Neural cell (in vitro differentiated cells): ENCODE measurements around the gene HBE1. TPM values are rescaled to one million over a fixed set of nuclear protein-coding genes. Genes with fewer than 3 reads are reported as not detected.

Source experiments
- H2AFZ ChIP-seq: fragments of 200-600, 300-800 bp; sonication (generic), shearing (Covaris generic); 2 replicates; pipeline ENCODE4 v1.6.0; 2014; ENCODE audit warnings: low read depth, mild to moderate bottlenecking, antibody characterized with exemption, low read length, moderate library complexity
- H3F3A ChIP-seq: fragments of 200-600 bp; shearing (Covaris generic); 2 replicates; pipeline ENCODE4 v1.6.1; 2016; ENCODE audit warnings: mild to moderate bottlenecking, moderate library complexity, mixed read lengths, antibody characterized with exemption, low read length; ENCODE audit not compliant: insufficient read depth, poor library complexity, severe bottlenecking
- H3K27ac ChIP-seq: fragments of 200-600, 300-800 bp; sonication (generic), shearing (Covaris generic); 2 replicates; pipeline ENCODE4 v1.5.1; 2014; ENCODE audit warnings: mild to moderate bottlenecking, low read length, moderate library complexity
- H3K27me3 ChIP-seq: fragments of 300-800, 200-600 bp; sonication (generic), shearing (Covaris generic); 2 replicates; pipeline ENCODE4 v1.6.0; 2014; ENCODE audit warnings: mild to moderate bottlenecking, low read depth, low read length, moderate library complexity; ENCODE audit not compliant: insufficient read depth
- H3K36me3 ChIP-seq: fragments of 300-800, 200-600 bp; sonication (generic), shearing (Covaris generic); 2 replicates; pipeline ENCODE4 v1.5.1; 2014; ENCODE audit warnings: mild to moderate bottlenecking, antibody characterized with exemption, low read length, moderate library complexity; ENCODE audit not compliant: insufficient read depth
- H3K4me2 ChIP-seq: fragments of 300-800, 200-600 bp; sonication (generic), shearing (Covaris generic); 2 replicates; pipeline ENCODE4 v1.6.0; 2014; ENCODE audit warnings: mild to moderate bottlenecking, low read length
- H3K4me3 ChIP-seq: fragments of 300-800, 200-600 bp; sonication (generic), shearing (Covaris generic); 2 replicates; pipeline ENCODE4 v1.5.1; 2014; ENCODE audit warnings: mild to moderate bottlenecking, low read length, moderate library complexity
- H3K79me2 ChIP-seq: fragments of 200-600 bp; shearing (Covaris generic); replicated peaks from 2 replicates; pipeline ENCODE4 v1.6.0; 2014; ENCODE audit warnings: mild to moderate bottlenecking, low read length, moderate library complexity; ENCODE audit not compliant: insufficient read depth
- H3K9ac ChIP-seq: fragments of 300-800, 200-600 bp; sonication (generic), shearing (Covaris generic); 2 replicates; pipeline ENCODE4 v1.6.1; 2016; ENCODE audit warnings: mild to moderate bottlenecking, low read length, mixed read lengths
- H3K9me2 ChIP-seq: fragments of 200-600 bp; shearing (Covaris generic); 2 replicates; pipeline ENCODE4 v1.6.1; 2016; ENCODE audit warnings: mild to moderate bottlenecking, low read length, mixed read lengths; ENCODE audit not compliant: insufficient read depth
- H3K9me3 ChIP-seq: fragments of 200-600, 300-800 bp; sonication (generic), shearing (Covaris generic); 2 replicates; pipeline ENCODE4 v1.6.1; 2016; ENCODE audit warnings: mild to moderate bottlenecking, mixed run types, low read length, moderate library complexity, mixed read lengths
- H4K20me1 ChIP-seq: fragments of 200-600 bp; shearing (Covaris generic); 2 replicates; pipeline ENCODE4 v1.6.1; 2016; ENCODE audit warnings: mild to moderate bottlenecking, mixed run types; ENCODE audit not compliant: insufficient read depth
- EP300 ChIP-seq: fragments of 450-650 bp; conservative IDR thresholded peaks from 2 replicates; pipeline ENCODE4 v1.6.1; 2014; ENCODE audit warnings: antibody characterized with exemption, mild to moderate bottlenecking, moderate library complexity; ENCODE audit not compliant: poor library complexity, severe bottlenecking
- EZH2 ChIP-seq: fragments of 200-600, 300-800 bp; shearing (Covaris generic), sonication (generic); IDR thresholded peaks from 2 replicates; pipeline ENCODE4 v1.6.1; 2014; ENCODE audit warnings: antibody characterized with exemption, low read length, borderline replicate concordance, mild to moderate bottlenecking; ENCODE audit not compliant: insufficient read depth, poor library complexity, severe bottlenecking
- MXI1 ChIP-seq: fragments of 450-650 bp; conservative IDR thresholded peaks from 2 replicates; pipeline ENCODE4 v1.6.1; 2014; ENCODE audit warnings: antibody characterized with exemption, mild to moderate bottlenecking; ENCODE audit not compliant: poor library complexity, severe bottlenecking
- POLR2AphosphoS5 ChIP-seq: IDR thresholded peaks from 2 replicates; pipeline ENCODE4 v1.6.1; 2012
- RAD21 ChIP-seq: fragments of 450-650 bp; conservative IDR thresholded peaks from 2 replicates; pipeline ENCODE4 v1.6.1; 2014; ENCODE audit warnings: antibody characterized with exemption, mild to moderate bottlenecking, moderate library complexity
- SMC3 ChIP-seq: fragments of 450-650 bp; conservative IDR thresholded peaks from 2 replicates; pipeline ENCODE4 v1.6.1; 2014; ENCODE audit warnings: antibody characterized with exemption, mild to moderate bottlenecking, moderate library complexity; ENCODE audit not compliant: poor library complexity
- TAF1 ChIP-seq: IDR thresholded peaks from 2 replicates; pipeline ENCODE4 v1.6.1; 2012; ENCODE audit warnings: low read depth
- polyA plus RNA-seq: library from polyadenylated mRNA; depleted of rRNA; stranded (reverse); fragments of >200 nt; gene quantifications from 2 replicates; pipeline ENCODE4 v1.2.3, GENCODE V29; 2014
- TF ChIP-seq, protein P1 (sequence below): IDR thresholded peaks from 2 replicates; pipeline ENCODE4 v1.6.1; 2012; ENCODE audit warnings: borderline replicate concordance
- TF ChIP-seq, protein P2 (sequence below): fragments of 450-650 bp; IDR thresholded peaks from 2 replicates; pipeline ENCODE4 v1.5.1; 2014; ENCODE audit warnings: antibody characterized with exemption, mild to moderate bottlenecking, moderate library complexity; ENCODE audit not compliant: poor library complexity, severe bottlenecking

Gene HBE1
- polyA plus RNA-seq, 1 donor from 2014 or later, result not detected

DNA sequence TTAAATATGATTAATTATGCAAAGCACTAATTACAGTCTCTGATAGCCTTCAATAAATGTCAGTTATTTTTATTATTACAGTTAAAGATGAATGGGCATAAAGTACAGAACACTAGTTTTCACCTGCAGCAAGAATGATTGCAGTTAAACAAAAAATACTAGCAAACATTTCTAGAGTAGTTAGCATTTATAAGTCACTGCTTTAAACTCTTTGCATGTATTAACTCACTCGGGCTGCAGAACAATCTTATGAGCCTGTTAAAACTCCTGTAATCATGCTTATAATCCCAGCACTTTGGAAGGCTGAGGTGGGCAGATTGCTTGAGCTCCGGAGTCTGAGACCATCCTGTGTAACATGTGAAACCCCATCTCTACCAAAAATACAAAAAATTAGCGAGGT is 17.2 kb upstream of the HBE1 start:
- Histone ChIP-seq H2AFZ (no peak overlapping the region), H3K9me2 (no peaks in the 10 kb centered on the region), H3K4me3 (no peak overlapping the region), H3K9me3 (no peaks in the 10 kb centered on the region), H3K4me2 (no peak overlapping the region), H3K79me2 (no peaks in the 10 kb centered on the region), H3K27ac (no peak overlapping the region), H4K20me1 (no peaks in the 10 kb centered on the region), H3K27me3 (no peaks in the 10 kb centered on the region), H3K36me3 (no peaks in the 10 kb centered on the region), H3K9ac (no peak overlapping the region), H3F3A (no peaks in the 10 kb centered on the region)
- TF ChIP-seq TAF1 (no peak), POLR2AphosphoS5 (no peak), MXI1 (no peak), EZH2 (no peak), EP300 (no peak), RAD21 (no peak), SMC3 (no peak)
- TF ChIP-seq, protein P1, sequence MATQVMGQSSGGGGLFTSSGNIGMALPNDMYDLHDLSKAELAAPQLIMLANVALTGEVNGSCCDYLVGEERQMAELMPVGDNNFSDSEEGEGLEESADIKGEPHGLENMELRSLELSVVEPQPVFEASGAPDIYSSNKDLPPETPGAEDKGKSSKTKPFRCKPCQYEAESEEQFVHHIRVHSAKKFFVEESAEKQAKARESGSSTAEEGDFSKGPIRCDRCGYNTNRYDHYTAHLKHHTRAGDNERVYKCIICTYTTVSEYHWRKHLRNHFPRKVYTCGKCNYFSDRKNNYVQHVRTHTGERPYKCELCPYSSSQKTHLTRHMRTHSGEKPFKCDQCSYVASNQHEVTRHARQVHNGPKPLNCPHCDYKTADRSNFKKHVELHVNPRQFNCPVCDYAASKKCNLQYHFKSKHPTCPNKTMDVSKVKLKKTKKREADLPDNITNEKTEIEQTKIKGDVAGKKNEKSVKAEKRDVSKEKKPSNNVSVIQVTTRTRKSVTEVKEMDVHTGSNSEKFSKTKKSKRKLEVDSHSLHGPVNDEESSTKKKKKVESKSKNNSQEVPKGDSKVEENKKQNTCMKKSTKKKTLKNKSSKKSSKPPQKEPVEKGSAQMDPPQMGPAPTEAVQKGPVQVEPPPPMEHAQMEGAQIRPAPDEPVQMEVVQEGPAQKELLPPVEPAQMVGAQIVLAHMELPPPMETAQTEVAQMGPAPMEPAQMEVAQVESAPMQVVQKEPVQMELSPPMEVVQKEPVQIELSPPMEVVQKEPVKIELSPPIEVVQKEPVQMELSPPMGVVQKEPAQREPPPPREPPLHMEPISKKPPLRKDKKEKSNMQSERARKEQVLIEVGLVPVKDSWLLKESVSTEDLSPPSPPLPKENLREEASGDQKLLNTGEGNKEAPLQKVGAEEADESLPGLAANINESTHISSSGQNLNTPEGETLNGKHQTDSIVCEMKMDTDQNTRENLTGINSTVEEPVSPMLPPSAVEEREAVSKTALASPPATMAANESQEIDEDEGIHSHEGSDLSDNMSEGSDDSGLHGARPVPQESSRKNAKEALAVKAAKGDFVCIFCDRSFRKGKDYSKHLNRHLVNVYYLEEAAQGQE, result no peak
- TF ChIP-seq, protein P2, sequence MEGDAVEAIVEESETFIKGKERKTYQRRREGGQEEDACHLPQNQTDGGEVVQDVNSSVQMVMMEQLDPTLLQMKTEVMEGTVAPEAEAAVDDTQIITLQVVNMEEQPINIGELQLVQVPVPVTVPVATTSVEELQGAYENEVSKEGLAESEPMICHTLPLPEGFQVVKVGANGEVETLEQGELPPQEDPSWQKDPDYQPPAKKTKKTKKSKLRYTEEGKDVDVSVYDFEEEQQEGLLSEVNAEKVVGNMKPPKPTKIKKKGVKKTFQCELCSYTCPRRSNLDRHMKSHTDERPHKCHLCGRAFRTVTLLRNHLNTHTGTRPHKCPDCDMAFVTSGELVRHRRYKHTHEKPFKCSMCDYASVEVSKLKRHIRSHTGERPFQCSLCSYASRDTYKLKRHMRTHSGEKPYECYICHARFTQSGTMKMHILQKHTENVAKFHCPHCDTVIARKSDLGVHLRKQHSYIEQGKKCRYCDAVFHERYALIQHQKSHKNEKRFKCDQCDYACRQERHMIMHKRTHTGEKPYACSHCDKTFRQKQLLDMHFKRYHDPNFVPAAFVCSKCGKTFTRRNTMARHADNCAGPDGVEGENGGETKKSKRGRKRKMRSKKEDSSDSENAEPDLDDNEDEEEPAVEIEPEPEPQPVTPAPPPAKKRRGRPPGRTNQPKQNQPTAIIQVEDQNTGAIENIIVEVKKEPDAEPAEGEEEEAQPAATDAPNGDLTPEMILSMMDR, result no peak

DNA sequence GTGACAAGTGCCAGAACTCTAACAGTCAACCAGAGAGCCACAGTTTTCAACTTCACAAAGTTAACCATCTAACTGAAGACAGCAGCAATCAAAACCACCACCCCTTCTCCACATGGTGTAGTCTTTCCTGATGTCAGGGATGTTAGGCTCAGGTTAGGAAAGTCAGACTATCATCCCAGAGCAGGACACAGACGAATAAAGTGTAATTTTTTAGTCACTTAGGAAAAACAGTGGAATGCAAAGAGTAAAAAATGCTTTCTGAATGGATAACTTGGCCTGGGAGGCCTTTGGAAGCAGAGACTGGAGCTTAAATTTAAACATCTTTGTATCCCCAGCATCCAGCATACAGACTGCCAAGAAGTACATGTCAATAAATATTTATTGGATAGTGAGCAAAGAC is 16.6 kb upstream of the HBE1 start:
- H3K4me3 ChIP-seq, result no peak overlapping the region
- no peak overlapping the region for H3K27ac ChIP-seq
- no peaks in the 10 kb centered on the region for H4K20me1 ChIP-seq
- no peak overlapping the region for H3K9ac ChIP-seq
- no peak overlapping the region for H2AFZ ChIP-seq
- no peaks in the 10 kb centered on the region for H3K9me3 ChIP-seq
- TF ChIP-seq, protein P2, result no peak
- TF ChIP-seq EZH2 (no peak), POLR2AphosphoS5 (no peak)
- H3F3A ChIP-seq, result no peaks in the 10 kb centered on the region
- H3K27me3 ChIP-seq, result no peaks in the 10 kb centered on the region
- no peaks in the 10 kb centered on the region for H3K36me3 ChIP-seq
- H3K79me2 ChIP-seq, result no peaks in the 10 kb centered on the region
- no peaks in the 10 kb centered on the region for H3K9me2 ChIP-seq
- no peak overlapping the region for H3K4me2 ChIP-seq
